Caco-2 (cell line): ENCODE data around the gene DNM2. TPM values are rescaled to one million over a fixed set of nuclear protein-coding genes. Genes with fewer than 3 reads are reported as not detected.

Source experiments
- BruUV-seq: library from RNA; stranded (reverse); fragments of 400-500 nt; replicated peaks from 2 replicates; lab custom pipeline; 2021; lab: Mats Ljungman, UMichigan
- CTCF ChIA-PET: fragments of 300-600 bp; sonication (Branson Sonifier 250); formaldehyde crosslinking; loops from one replicate; lab custom pipeline; 2022; ENCODE audit warnings: antibody characterized with exemption; lab: Charles Lee
- POLR2A ChIA-PET: fragments of 300-600 bp; sonication (Branson Sonifier 250); formaldehyde crosslinking; loops from one replicate; lab custom pipeline; 2022; ENCODE audit warnings: antibody characterized with exemption; lab: Charles Lee
- DNase-seq, 2 experiments: peaks; one replicate each; pipeline versions ENCODE4 v3.0.0 to v3.0.0-alpha.2; 2020 to 2022
- H3K27me3 ChIP-seq: replicated peaks from 2 replicates; pipeline ENCODE4 v1.6.0; 2011; ENCODE audit warnings: low read length; ENCODE audit not compliant: control insufficient read depth, insufficient read depth
- H3K36me3 ChIP-seq: 2 replicates; pipeline ENCODE4 v1.5.1; 2011; ENCODE audit warnings: low read length; ENCODE audit not compliant: control insufficient read depth, insufficient read depth
- H3K4me1 ChIP-seq: fragments of 250-450 bp; sonication (Bioruptor Pico); 2 replicates; pipeline ENCODE4 v1.5.1; 2020; ENCODE audit warnings: mild to moderate bottlenecking
- H3K4me3 ChIP-seq: 2 replicates; pipeline ENCODE4 v1.5.1; 2011; ENCODE audit warnings: low read depth, mild to moderate bottlenecking, control low read depth, low read length
- H3K9me3 ChIP-seq: fragments of 250-450 bp; sonication (Bioruptor Pico); 2 replicates; pipeline ENCODE4 v1.5.1; 2020; ENCODE audit warnings: mild to moderate bottlenecking, moderate library complexity
- H3K27ac Mint-ChIP-seq: one replicate; pipeline ENCODE4 v1.8.0; 2022; ENCODE audit warnings: mixed read lengths; ENCODE audit not compliant: unreplicated experiment
- H3K27me3 Mint-ChIP-seq: one replicate; pipeline ENCODE4 v1.8.0; 2022; ENCODE audit warnings: mixed read lengths; ENCODE audit not compliant: insufficient read depth, unreplicated experiment
- H3K36me3 Mint-ChIP-seq: one replicate; pipeline ENCODE4 v1.8.0; 2022; ENCODE audit warnings: mild to moderate bottlenecking, mixed read lengths; ENCODE audit not compliant: insufficient read depth, unreplicated experiment
- H3K4me1 Mint-ChIP-seq: one replicate; pipeline ENCODE4 v1.8.0; 2022; ENCODE audit warnings: low read depth, mixed read lengths; ENCODE audit not compliant: unreplicated experiment
- H3K4me3 Mint-ChIP-seq: one replicate; pipeline ENCODE4 v1.8.0; 2022; ENCODE audit warnings: mild to moderate bottlenecking, moderate library complexity, mixed read lengths; ENCODE audit not compliant: unreplicated experiment
- H3K9me3 Mint-ChIP-seq: one replicate; pipeline ENCODE4 v1.8.0; 2022; ENCODE audit warnings: mixed read lengths; ENCODE audit not compliant: unreplicated experiment
- intact Hi-C: fragments of 100-400 bp; cut with micrococcal nuclease; formaldehyde crosslinking; loops from one replicate; pipeline ENCODE4 v1.10.0; 2022; ENCODE audit not compliant: unreplicated experiment
- total RNA-seq: library from RNA; stranded (reverse); gene quantifications from 2 replicates; pipeline ENCODE4 v1.2.3, GENCODE V29; 2022
- TF ChIP-seq, protein P1 (sequence below), 2 experiments: fragments of 200-600 bp in 1 of 2; IDR thresholded peaks; 1 replicate in 1 of 2; 2 replicates in 1 of 2; pipeline versions ENCODE4 v1.5.1 to v1.8.0; 2011 to 2022; ENCODE audit warnings: antibody characterized with exemption in 1 of 2, control low read depth in 1 of 2, inconsistent platforms in 1 of 2, low read depth in 1 of 2, low read length in 1 of 2, mild to moderate bottlenecking in 1 of 2, moderate library complexity in 1 of 2; ENCODE audit not compliant: insufficient read depth in 1 of 2, severe bottlenecking in 1 of 2, unreplicated experiment in 1 of 2

DNM2 gene
- total RNA-seq, 1 experiment from 2014 or later = 137 TPM

GRCh38 chr19:10861103-10861651 lies 143.3 kb downstream of the DNM2 start:
- CTCF ChIA-PET = interaction anchor here (0.7 kb wide), 2 partner anchors 25 to 373 kb away, joined by 3 to 7 read pairs; partner anchors contain the start of gene TMED1
- intact Hi-C loops = no loop called here
- peak in 1 of 2 experiments; percentile 52 for DNase-seq
- no peaks in the 10 kb centered on the region for H3K27me3 Mint-ChIP-seq
- BruUV-seq = no TSS peak
- peaks cover 7% of the 10 kb centered on the region; the same call in 1 of the 2 replicates for H3K4me1 ChIP-seq
- H3K36me3 Mint-ChIP-seq = no peaks in the 10 kb centered on the region
- no peak overlapping the region for H3K4me3 ChIP-seq
- no peaks in the 10 kb centered on the region for H3K36me3 ChIP-seq
- no peaks in the 10 kb centered on the region for H3K9me3 Mint-ChIP-seq
- TF ChIP-seq, protein P1, sequence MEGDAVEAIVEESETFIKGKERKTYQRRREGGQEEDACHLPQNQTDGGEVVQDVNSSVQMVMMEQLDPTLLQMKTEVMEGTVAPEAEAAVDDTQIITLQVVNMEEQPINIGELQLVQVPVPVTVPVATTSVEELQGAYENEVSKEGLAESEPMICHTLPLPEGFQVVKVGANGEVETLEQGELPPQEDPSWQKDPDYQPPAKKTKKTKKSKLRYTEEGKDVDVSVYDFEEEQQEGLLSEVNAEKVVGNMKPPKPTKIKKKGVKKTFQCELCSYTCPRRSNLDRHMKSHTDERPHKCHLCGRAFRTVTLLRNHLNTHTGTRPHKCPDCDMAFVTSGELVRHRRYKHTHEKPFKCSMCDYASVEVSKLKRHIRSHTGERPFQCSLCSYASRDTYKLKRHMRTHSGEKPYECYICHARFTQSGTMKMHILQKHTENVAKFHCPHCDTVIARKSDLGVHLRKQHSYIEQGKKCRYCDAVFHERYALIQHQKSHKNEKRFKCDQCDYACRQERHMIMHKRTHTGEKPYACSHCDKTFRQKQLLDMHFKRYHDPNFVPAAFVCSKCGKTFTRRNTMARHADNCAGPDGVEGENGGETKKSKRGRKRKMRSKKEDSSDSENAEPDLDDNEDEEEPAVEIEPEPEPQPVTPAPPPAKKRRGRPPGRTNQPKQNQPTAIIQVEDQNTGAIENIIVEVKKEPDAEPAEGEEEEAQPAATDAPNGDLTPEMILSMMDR (IDR thresholded peaks at IDR 0.05; ENCODE audit: insufficient read depth in 1 of 2, low read depth in 1 of 2, low read length in 1 of 2, severe bottlenecking in 1 of 2, unreplicated experiment in 1 of 2) = peak in 1 of 2 experiments; percentile 26
- POLR2A ChIA-PET = no interaction called here
- no peaks in the 10 kb centered on the region for H3K9me3 ChIP-seq
- H3K27me3 ChIP-seq = no peaks in the 10 kb centered on the region
- no peak overlapping the region for H3K4me3 Mint-ChIP-seq
- H3K4me1 Mint-ChIP-seq = peaks cover 8% of the 10 kb centered on the region
- H3K27ac Mint-ChIP-seq = no peak overlapping the region

- Mint-ChIP-seq H3K4me1 (peaks cover 8% of the 10 kb centered on the region), H3K4me3 (no peak overlapping the region), H3K27ac (no peak overlapping the region), H3K27me3 (no peaks in the 10 kb centered on the region), H3K9me3 (no peaks in the 10 kb centered on the region), H3K36me3 (no peaks in the 10 kb centered on the region)
- DNase-seq = no peak
- Histone ChIP-seq H3K4me1 (peaks cover 7% of the 10 kb centered on the region; the same call in 1 of the 2 replicates), H3K9me3 (no peaks in the 10 kb centered on the region), H3K27me3 (no peaks in the 10 kb centered on the region), H3K4me3 (no peak overlapping the region), H3K36me3 (no peaks in the 10 kb centered on the region)
- ChIA-PET CTCF (interaction anchor here (0.6 to 0.7 kb wide), 2 partner anchors 446 to 556 kb away, joined by 3 to 6 read pairs; no protein-coding TSS in a partner anchor), POLR2A (no interaction called here)
- intact Hi-C loops = no loop called here
- TF ChIP-seq, protein P1 (IDR thresholded peaks at IDR 0.05; ENCODE audit: insufficient read depth in 1 of 2, low read depth in 1 of 2, low read length in 1 of 2, severe bottlenecking in 1 of 2, unreplicated experiment in 1 of 2) = no peak
- no TSS peak for BruUV-seq
These were observed 144.8 kb downstream of the DNM2 start for GRCh38 chr19:10862561-10863106.

GRCh38 chr19:10863107-10863717 lies 145.3 kb downstream of the DNM2 start:
- DNase-seq = no peak
- TF ChIP-seq, protein P1 (IDR thresholded peaks at IDR 0.05; ENCODE audit: insufficient read depth in 1 of 2, low read depth in 1 of 2, low read length in 1 of 2, severe bottlenecking in 1 of 2, unreplicated experiment in 1 of 2) = no peak
- Histone ChIP-seq H3K27me3 (no peaks in the 10 kb centered on the region), H3K36me3 (no peaks in the 10 kb centered on the region), H3K4me3 (no peak overlapping the region), H3K9me3 (no peaks in the 10 kb centered on the region), H3K4me1 (peaks cover 11% of the 10 kb centered on the region; the same call in 1 of the 2 replicates)
- CTCF ChIA-PET = interaction anchor here (2.4 kb wide), 1 partner anchor 27 kb away, joined by 26 read pairs; the partner anchor contains the start of gene TMED1
- peaks cover 8% of the 10 kb centered on the region for H3K4me1 Mint-ChIP-seq
- no peaks in the 10 kb centered on the region for H3K36me3 Mint-ChIP-seq
- POLR2A ChIA-PET = no interaction called here
- H3K4me3 Mint-ChIP-seq = no peak overlapping the region
- peak overlapping the region; percentile 37 for H3K27ac Mint-ChIP-seq
- no peaks in the 10 kb centered on the region for H3K9me3 Mint-ChIP-seq
- BruUV-seq = no TSS peak
- no peaks in the 10 kb centered on the region for H3K27me3 Mint-ChIP-seq
- intact Hi-C loops = no loop called here
